ENCODE data around the gene FBN2.

GRCh38 chr5:128466980-128467379 lies 71.1 kb downstream of the FBN2 start:
- TF ChIP-seq SUZ12 (IDR thresholded peaks at IDR 0.05; ENCODE audit: extremely low read depth, insufficient read depth, insufficient read length) (no peak), ZNF274 (IDR thresholded peaks at IDR 0.05; ENCODE audit: low read depth, low read length) (no peak)
